Measurements from ENCODE around the gene OR6B2. TPM values are rescaled to one million over a fixed set of nuclear protein-coding genes. Genes with fewer than 3 reads are reported as not detected.
A peak's percentile ranks its signal among the peaks of the same experiment; 100 is the strongest.

OR6B2 gene
- polyA plus RNA-seq, 4 donors = not detected

DNA sequence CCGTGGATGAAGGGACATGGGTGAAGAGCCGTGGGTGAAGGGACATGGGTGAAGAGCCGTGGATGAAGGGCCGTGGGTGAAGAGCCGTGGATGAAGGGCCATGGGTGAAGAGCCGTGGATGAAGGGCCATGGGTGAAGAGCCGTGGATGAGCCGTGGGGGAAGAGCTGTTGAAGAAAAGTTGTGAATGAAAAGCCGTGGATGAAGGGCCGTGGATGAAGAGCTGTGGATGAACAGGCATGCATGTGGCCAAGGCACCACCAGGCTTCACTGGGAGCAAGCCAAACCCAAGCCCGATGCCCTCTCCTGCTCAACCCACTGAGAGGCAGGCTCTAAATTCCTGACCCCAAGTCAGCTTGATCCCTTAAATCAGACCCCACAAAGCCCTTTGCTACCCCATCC, 12.5 kb upstream of the OR6B2 start:
- no peak for DNase-seq (ENCODE audit: low read depth in 4 of 4, low spot score in 3 of 4)

- DNase-seq (ENCODE audit: low read depth in 4 of 4, low spot score in 3 of 4) = no peak
These were observed 11.1 kb upstream of the OR6B2 start for GRCh38 chr2:240041363-240041762.

- peak; percentile 6 to 20 (median 16) for DNase-seq (ENCODE audit: low read depth in 4 of 4, low spot score in 3 of 4)
These were observed 7.1 kb upstream of the OR6B2 start for GRCh38 chr2:240037358-240037757.

GRCh38 chr2:240033330-240033678, 3.1 kb upstream of the OR6B2 start:
- DNase-seq (ENCODE audit: low read depth in 4 of 4, low spot score in 3 of 4) = no peak

GRCh38 chr2:240032406-240033329, 2.4 kb upstream of the OR6B2 start:
- DNase-seq (ENCODE audit: low read depth in 4 of 4, low spot score in 3 of 4) = no peak

DNA sequence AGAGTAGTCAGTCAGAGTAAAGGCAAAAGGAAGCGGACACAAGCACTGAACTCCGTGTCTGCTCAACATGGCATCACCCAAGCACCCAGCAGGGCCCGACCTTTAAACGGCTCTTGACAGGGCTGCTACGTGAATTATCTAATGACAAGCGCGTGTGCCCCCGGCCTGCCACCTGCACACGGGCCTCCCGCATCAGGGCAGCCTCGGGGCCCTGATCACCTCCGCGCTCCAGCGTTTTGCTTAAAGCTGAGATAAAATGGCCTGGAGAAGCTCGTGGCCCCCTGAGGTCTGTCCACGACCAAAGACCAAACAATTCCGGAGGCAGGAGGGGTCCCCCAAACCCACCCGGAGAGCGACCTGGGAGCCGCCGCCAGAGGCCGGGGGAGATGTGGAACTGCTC, 5.5 kb downstream of the OR6B2 start:
- peak in 1 of 4 donors; percentile 7 for DNase-seq (ENCODE audit: low read depth in 4 of 4, low spot score in 3 of 4)

GRCh38 chr2:240023792-240024191, 6.4 kb downstream of the OR6B2 start:
- DNase-seq (ENCODE audit: low read depth in 4 of 4, low spot score in 3 of 4) = no peak

DNA sequence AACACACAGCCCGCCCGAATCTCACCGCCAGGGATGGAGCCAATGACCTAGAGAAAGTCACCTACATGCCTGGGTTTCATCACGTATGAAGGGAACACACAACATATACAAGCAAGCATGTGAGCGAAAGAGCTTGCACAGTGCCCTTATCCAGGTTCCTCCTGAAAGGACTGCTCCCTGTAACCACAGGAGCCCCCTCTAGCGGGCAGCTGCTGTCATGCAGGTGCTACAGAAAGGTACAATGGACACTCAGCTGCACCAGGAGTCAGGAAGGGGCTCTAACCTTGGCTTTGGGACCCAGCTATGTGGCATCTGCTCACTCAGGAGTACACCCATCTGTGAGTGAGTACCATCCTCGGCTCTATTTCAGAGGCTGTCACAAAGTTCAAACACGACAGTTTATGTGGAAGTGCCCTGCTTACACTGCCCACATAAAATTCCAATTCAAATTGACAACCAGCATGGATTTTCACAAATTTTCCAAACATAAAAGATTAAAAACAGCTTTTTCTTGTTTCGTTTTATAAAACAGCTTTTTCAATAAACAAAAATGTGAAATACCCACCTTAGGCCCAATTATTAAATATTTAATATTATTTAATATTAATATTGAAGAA, 8.6 kb downstream of the OR6B2 start:
- DNase-seq (ENCODE audit: low read depth in 4 of 4, low spot score in 3 of 4) = peak in 3 of 4 donors; percentile 10 to 32 (median 28)

DNA sequence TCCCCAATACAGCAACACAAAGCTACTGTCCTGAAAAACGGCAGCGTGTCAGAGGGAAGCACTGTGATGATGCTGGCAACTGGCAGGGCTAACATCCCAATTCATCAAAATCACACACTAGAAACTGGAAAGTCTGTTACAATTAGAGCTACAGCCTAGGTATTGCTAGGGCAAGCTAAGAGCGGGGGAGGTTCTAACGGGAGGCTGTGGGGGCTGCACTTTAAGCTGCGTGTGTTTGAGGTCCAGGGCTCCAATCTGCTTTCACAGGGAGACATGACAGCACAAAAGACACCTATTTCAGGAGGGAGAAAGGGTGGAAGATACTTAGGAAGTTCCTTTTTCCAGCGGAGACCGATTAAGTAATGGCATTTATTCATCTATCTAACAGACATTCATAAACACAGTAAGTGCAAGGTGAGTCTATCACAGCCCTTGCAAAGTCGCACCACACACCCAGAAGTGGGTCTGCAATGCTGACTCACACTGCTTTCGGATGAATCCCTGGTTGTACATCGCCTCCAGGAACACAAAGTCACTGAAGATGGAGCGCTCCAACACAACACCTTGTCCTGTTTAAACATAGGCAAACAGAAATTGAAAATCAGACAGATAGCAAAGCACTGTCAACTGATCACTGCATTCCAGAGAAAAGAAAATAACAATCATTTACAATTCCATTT, 12.0 kb downstream of the OR6B2 start:
- no peak for DNase-seq (ENCODE audit: low read depth in 4 of 4, low spot score in 3 of 4)

DNA sequence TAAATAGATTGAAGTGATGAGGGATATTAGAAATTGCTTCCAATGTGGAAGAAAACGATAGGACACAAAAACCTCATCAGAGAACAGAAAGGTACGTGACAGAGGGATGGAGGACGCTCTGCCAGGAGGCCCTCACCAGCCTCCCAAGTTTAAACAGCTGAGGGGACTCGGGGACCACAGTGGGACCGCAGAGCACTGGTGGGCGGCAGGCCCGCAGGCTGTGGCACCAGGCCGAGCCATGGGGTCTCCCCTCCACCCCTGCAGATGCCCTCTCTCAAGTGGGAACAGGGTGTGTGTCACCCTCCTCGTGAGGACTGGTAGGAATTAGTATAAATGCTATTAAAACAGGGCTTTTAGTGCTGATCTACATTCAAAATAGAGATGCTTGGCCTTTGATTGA, 15.9 kb downstream of the OR6B2 start:
- DNase-seq (ENCODE audit: low read depth in 4 of 4, low spot score in 3 of 4) = no peak

DNA sequence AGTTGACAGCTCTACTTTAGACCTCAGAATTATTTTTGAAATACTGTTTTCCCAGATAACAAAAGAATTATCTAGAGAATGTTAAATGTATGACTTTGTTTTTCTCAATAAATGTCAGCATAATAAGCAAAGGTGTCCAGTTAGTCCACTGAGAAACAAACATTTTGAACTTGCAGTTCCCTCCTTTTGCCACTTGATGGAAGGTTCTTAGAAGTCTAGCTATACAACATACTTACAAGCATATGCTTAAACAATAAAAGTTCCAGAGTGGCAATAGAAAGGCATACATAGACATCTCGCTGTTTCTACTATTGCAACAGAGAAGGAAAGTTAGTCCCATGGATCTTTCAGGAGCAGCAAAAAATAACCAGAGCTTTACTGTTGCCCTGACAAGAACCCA, 16.9 kb downstream of the OR6B2 start:
- no peak for DNase-seq (ENCODE audit: low read depth in 4 of 4, low spot score in 3 of 4)

GRCh38 chr2:240002983-240003382, 27.2 kb downstream of the OR6B2 start:
- DNase-seq (ENCODE audit: low read depth in 4 of 4, low spot score in 3 of 4) = no peak

DNA sequence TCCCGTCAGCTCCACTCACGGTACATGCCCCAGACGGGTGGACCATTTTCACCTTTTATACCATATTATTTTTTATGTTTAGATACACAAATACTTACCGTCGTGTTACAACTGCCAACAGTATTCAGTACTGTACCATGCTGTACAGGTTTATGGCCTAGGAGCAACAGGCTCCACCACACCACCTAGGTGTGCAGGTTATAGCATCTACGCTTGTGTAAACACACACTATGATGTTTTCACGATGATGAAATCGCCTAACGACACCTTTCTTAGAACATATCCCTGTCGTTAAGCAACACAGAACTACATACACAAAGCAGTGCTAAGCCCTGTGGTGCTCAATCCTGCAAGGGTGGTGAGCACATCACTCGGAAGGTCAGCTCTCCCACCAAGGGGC, 29.6 kb downstream of the OR6B2 start:
- DNase-seq (ENCODE audit: low read depth in 4 of 4, low spot score in 3 of 4) = no peak

DNA sequence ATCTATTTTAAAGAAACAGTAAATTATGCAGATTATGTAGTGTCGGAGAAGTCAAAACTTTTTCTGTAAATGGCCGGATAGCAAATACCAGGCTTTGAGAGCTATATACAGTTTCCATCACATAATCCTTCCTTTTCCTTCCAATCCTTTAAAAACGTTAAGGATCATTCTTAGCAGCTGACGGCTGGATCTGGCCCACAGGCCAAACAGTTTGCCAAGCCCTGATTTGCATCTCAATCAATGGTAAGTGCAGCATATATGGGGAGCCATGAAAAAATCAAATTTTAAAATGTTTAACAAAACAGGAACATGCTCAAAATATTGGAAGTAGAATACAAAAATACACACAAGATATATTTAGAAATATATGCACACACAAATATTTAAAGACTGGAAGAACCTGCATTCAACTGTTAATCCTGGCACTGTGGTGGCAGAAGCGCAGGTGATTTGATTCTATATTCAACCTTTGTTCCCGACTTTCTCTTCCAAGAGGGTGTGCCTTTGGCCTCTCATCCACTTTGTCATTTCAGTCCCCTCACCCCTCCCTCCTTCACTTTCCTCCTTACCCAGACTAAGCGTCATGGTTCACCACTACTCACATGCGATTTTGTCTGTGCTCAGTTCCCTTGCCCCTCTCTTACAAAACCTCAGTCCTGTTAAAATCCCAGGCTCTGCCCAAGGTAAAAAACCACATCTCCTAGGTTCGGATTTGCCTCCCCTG, 32.4 kb downstream of the OR6B2 start:
- no peak for DNase-seq (ENCODE audit: low read depth in 4 of 4, low spot score in 3 of 4)

DNA sequence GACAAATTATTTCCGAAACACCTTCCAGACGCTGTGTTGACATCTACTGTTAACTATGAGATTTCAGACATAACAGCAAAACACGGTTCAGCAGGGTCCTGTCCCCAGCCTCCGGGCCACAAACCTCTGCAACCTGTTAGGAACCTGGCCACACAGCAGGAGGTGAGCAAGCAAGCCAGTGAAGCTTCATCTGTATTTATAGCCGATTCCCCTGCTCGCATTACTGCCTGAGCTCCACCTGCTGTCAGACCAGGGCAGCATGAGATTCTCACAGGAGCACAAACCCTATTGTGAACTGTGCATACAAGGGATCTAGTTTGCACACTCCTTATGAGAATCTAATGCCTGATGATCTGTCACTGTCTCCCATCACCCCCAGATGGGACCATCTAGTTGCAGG, 36.1 kb downstream of the OR6B2 start:
- no peak for DNase-seq (ENCODE audit: low read depth in 4 of 4, low spot score in 3 of 4)

DNA sequence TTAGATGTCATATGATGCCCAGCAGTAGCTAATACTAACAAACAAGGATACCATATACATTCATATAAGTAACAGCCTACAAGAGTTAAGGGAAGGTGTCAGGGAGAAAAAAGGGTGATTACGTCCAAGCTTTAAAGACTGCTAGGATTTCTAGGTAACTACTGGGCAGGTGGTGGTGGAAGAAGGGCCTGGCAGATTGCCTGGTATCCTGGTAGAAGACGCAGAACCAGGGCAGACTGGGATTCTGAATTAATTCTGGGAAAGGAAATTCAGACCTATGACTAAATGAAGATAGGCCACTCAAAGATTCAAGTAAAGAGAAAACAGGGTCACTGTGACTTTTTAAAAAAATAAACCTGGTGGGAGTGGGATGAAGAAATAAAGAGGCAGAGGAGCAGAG, 36.9 kb downstream of the OR6B2 start:
- DNase-seq (ENCODE audit: low read depth in 4 of 4, low spot score in 3 of 4) = no peak

DNA sequence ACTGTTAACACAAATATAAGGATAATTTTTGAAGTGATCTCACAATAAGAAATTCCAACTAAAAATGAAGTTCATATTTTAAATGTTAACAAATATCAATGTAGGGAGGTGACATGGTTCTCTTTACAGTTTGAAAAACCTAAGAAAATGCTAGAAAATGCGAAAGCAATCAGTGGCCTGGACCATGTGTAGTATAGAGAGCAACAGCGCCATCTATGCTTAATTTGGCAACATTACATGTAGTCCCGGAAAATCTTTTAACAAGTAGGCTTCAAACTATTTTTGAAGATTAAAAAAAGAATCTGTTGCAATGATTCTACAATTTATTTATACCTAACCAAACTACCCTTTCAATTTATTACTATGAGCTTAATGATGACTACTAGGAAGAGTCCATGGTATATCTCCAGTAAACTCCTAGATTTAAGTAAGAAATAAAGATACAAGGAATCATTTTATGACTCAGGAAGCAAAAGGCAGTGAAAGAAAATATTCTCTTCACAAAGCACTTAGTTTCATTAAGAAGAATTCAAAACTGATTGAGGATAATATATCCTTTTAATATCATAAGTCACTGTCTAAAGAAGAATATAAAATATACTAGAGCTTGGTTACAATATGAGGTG, 38.4 kb downstream of the OR6B2 start:
- peak; percentile 18 to 38 (median 29) for DNase-seq (ENCODE audit: low read depth in 4 of 4, low spot score in 3 of 4)

GRCh38 chr2:239990966-239991365, 39.3 kb downstream of the OR6B2 start:
- no peak for DNase-seq (ENCODE audit: low read depth in 4 of 4, low spot score in 3 of 4)

DNA sequence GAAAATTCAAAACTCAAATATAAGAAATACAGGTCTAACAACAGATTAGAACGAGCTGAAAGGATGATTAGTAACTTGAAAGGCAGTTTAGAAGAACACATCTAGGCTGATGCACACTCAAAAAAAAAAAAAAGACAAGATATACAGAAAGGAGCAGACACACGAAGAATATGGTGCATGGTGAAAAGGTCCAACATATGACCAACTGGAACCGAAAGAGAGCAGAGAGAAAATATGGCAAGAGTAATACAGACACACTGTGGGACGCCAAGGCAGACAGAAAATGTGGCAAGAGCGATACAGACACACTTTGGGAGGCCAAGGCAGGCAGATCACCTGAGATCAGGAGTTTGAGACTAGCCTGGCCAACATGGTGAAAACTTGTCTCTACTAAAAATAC, 44.9 kb downstream of the OR6B2 start:
- no peak for DNase-seq (ENCODE audit: low read depth in 4 of 4, low spot score in 3 of 4)

GRCh38 chr2:239984421-239985194, 45.6 kb downstream of the OR6B2 start:
- no peak for DNase-seq (ENCODE audit: low read depth in 4 of 4, low spot score in 3 of 4)

Measured in right renal pelvis (tissue), 4 donors.